CD4-positive, alpha-beta T cell treated with Interferon gamma for 1 hour (primary cell): ENCODE measurements around the gene EIF3D.
"Not testable (repeated sequence)": the region's sequence is repeated elsewhere in the genome, so short reads cannot be mapped to it uniquely, and the experiment has no call there.

Source experiments
- DNase-seq: peaks from one replicate; pipeline ENCODE4 v3.0.0-alpha.2; 2020

Gene EIF3D

GRCh38 chr22:36549033-36549432 lies 20.1 kb upstream of the EIF3D start:
- no peak for DNase-seq

- no peak for DNase-seq
Observed at GRCh38 chr22:36548606-36549005, 19.6 kb upstream of the EIF3D start.

- no peak for DNase-seq
Observed at GRCh38 chr22:36546932-36547331, 18.0 kb upstream of the EIF3D start.

GRCh38 chr22:36546092-36546804 lies 17.3 kb upstream of the EIF3D start:
- DNase-seq: peak; percentile 25

GRCh38 chr22:36544107-36544620 lies 15.2 kb upstream of the EIF3D start:
- DNase-seq: no peak

- DNase-seq: no peak
Observed at GRCh38 chr22:36541831-36542411, 13.0 kb upstream of the EIF3D start.

- no peak for DNase-seq
Observed at GRCh38 chr22:36540867-36541642, 12.1 kb upstream of the EIF3D start.

GRCh38 chr22:36538529-36538928 lies 9.6 kb upstream of the EIF3D start:
- DNase-seq: no peak

- DNase-seq: no peak
Observed at GRCh38 chr22:36536717-36537116, 7.8 kb upstream of the EIF3D start.

- DNase-seq: not testable (repeated sequence)
Observed at GRCh38 chr22:36533320-36533719, 4.4 kb upstream of the EIF3D start.

GRCh38 chr22:36532466-36532865 lies 3.5 kb upstream of the EIF3D start:
- DNase-seq: no peak

GRCh38 chr22:36528341-36528740 lies 625 bp downstream of the EIF3D start:
- no peak for DNase-seq

- no peak for DNase-seq
Observed at GRCh38 chr22:36522662-36523061, 6.3 kb downstream of the EIF3D start.

GRCh38 chr22:36520423-36520822 lies 8.5 kb downstream of the EIF3D start:
- DNase-seq: no peak

GRCh38 chr22:36519906-36520305 lies 9.1 kb downstream of the EIF3D start:
- DNase-seq: not testable (repeated sequence)

- DNase-seq: no peak
Observed at GRCh38 chr22:36514766-36515165, 14.2 kb downstream of the EIF3D start.

- DNase-seq: no peak
Observed at GRCh38 chr22:36512991-36513390, 16.0 kb downstream of the EIF3D start.

- DNase-seq: no peak
Observed at GRCh38 chr22:36512333-36512732, 16.6 kb downstream of the EIF3D start.

- DNase-seq: peak; percentile 26
Observed at GRCh38 chr22:36510966-36511881, 17.7 kb downstream of the EIF3D start.

GRCh38 chr22:36510384-36510783 lies 18.6 kb downstream of the EIF3D start:
- no peak for DNase-seq

- no peak for DNase-seq
Observed at GRCh38 chr22:36507518-36508010, 21.4 kb downstream of the EIF3D start.
